T47D (cell line): Measurements from ENCODE around the gene CENPF.

Source experiments
- DNase-seq, 2 experiments: peaks; one replicate each; pipeline versions ENCODE4 v3.0.0 to v3.0.0-alpha.2; 2011 to 2012; ENCODE audit warnings: low read depth in 1 of 2, low spot score in 1 of 2
- JUND ChIP-seq: IDR thresholded peaks from 2 replicates; pipeline ENCODE4 v1.6.1; 2012; ENCODE audit warnings: low read depth
- in situ Hi-C: cut with HindIII; loops from 2 replicates; pipeline ENCODE4 v1.10.0; 2016; ENCODE audit warnings: low sequenced_read_pairs, low pct_unique_long_range_greater_than_20kb

CENPF gene

DNA sequence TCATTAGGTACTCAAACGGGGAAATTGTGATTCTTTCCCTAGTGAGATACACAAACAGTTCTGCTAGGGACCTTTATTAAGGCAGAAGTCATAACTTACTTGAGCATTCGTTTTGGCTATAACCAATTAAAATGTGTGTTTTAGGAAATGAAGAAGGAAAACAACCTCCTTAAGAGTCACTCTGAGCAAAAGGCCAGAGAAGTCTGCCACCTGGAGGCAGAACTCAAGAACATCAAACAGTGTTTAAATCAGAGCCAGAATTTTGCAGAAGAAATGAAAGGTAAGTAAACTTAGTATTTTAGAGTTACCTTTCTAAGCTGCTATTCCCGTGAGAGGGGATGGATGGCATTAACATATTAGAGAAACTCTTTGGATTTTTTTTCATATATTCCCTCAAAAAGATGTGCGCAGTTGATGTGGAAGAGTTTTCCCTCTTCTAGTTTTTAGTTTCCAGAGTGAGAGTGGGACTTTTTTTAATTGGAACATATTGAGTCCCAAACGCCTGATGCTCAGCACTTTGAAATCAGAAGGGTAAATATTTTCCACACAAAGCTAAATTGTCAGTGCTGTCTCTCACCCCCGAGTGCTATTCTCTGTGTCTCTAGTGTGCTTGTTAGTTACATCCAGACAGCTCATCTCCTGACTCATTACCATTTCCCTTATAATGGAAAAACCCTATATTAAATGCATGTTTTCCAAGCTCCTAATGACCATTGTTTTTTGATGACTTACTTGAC is 34.9 kb downstream of the CENPF start:
- TF ChIP-seq JUND, result no peak
- peak in 1 of 2 experiments; percentile 35 for DNase-seq
- in situ Hi-C loops, result no loop called here

DNA sequence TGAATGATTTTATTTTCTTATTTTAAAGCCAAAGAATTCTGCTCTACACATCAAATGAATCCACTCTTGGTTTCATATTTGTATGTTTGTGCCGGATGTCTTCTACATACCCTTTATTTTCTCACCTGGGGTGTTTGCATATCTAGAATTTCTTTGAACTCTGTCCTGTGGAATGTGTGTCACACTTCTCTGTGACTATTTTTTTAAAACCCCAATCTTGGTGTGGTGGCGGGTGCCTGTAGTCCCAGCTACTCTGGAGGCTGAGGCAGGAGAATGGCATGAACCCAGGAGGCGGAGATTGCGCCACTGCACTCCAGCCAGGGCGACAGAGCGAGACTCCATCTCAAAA is 35.4 kb downstream of the CENPF start:
- in situ Hi-C loops, result no loop called here
- TF ChIP-seq JUND, result no peak
- no peak for DNase-seq

DNA sequence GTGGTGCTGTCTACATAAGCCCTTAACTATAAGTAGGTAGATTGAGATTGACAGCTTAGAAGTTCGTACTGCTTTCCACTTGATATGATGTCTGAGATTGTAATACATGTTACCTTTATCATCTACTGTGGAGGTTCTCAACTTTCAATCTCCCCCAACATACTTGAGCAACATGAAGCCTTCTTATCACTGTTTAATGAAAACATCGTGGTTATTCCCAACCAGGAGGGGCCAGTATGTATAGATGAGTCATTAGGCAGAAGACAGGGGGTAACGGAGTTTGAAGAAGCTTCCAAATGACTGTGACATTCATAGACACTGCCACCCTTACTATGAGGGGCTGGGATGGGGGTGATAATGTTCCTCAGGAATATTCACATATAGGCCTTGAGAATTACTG is 36.0 kb downstream of the CENPF start:
- in situ Hi-C loops, result no loop called here
- DNase-seq, result no peak
- TF ChIP-seq JUND, result no peak

DNA sequence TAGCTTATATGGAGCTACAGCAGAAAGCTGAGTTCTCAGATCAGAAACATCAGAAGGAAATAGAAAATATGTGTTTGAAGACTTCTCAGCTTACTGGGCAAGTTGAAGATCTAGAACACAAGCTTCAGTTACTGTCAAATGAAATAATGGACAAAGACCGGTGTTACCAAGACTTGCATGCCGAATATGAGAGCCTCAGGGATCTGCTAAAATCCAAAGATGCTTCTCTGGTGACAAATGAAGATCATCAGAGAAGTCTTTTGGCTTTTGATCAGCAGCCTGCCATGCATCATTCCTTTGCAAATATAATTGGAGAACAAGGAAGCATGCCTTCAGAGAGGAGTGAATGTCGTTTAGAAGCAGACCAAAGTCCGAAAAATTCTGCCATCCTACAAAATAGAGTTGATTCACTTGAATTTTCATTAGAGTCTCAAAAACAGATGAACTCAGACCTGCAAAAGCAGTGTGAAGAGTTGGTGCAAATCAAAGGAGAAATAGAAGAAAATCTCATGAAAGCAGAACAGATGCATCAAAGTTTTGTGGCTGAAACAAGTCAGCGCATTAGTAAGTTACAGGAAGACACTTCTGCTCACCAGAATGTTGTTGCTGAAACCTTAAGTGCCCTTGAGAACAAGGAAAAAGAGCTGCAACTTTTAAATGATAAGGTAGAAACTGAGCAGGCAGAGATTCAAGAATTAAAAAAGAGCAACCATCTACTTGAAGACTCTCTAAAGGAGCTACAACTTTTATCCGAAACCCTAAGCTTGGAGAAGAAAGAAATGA is 37.6 kb downstream of the CENPF start:
- no peak for DNase-seq
- in situ Hi-C loops, result no loop called here

DNA sequence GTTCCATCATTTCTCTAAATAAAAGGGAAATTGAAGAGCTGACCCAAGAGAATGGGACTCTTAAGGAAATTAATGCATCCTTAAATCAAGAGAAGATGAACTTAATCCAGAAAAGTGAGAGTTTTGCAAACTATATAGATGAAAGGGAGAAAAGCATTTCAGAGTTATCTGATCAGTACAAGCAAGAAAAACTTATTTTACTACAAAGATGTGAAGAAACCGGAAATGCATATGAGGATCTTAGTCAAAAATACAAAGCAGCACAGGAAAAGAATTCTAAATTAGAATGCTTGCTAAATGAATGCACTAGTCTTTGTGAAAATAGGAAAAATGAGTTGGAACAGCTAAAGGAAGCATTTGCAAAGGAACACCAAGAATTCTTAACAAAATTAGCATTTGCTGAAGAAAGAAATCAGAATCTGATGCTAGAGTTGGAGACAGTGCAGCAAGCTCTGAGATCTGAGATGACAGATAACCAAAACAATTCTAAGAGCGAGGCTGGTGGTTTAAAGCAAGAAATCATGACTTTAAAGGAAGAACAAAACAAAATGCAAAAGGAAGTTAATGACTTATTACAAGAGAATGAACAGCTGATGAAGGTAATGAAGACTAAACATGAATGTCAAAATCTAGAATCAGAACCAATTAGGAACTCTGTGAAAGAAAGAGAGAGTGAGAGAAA is 38.4 kb downstream of the CENPF start:
- no peak for TF ChIP-seq JUND
- no peak for DNase-seq
- in situ Hi-C loops, result no loop called here

More for the DNA sequence above, 37.6 kb downstream of the CENPF start:
- TF ChIP-seq JUND, result no peak

DNA sequence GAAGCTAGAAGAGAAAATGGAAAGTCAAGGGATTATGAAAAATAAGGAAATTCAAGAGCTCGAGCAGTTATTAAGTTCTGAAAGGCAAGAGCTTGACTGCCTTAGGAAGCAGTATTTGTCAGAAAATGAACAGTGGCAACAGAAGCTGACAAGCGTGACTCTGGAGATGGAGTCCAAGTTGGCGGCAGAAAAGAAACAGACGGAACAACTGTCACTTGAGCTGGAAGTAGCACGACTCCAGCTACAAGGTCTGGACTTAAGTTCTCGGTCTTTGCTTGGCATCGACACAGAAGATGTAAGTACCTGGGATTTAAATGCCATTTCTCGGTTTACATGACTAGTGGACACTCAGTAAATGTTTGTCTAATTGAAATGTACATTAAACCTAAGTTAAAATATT is 40.0 kb downstream of the CENPF start:
- no peak for DNase-seq
- in situ Hi-C loops, result no loop called here
- no peak for TF ChIP-seq JUND

DNA sequence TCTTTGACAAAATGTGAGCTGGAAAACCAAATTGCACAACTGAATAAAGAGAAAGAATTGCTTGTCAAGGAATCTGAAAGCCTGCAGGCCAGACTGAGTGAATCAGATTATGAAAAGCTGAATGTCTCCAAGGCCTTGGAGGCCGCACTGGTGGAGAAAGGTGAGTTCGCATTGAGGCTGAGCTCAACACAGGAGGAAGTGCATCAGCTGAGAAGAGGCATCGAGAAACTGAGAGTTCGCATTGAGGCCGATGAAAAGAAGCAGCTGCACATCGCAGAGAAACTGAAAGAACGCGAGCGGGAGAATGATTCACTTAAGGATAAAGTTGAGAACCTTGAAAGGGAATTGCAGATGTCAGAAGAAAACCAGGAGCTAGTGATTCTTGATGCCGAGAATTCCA is 42.7 kb downstream of the CENPF start:
- TF ChIP-seq JUND, result no peak
- no peak for DNase-seq

DNA sequence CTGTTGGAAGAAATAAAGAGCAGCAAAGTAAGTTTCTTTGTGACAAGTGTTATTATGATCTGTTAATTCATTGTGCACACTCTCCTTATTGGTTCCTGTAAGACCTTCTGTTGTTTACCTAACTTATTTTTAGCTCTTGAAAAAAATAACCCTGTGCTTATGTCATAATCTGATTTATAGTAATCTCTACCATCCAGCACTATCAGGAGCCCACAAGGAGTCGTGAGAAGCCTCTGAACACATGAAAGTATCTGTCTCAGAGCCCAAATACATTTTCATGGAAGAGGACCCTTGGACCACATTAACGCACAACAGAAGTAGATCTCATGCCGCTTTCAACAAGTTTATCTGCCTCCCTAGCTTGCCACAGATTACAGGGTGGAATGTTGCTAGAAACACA is 45.8 kb downstream of the CENPF start:
- no peak for TF ChIP-seq JUND
- in situ Hi-C loops, result no loop called here
- DNase-seq, result no peak

More for the DNA sequence above, 42.7 kb downstream of the CENPF start:
- in situ Hi-C loops, result no loop called here

DNA sequence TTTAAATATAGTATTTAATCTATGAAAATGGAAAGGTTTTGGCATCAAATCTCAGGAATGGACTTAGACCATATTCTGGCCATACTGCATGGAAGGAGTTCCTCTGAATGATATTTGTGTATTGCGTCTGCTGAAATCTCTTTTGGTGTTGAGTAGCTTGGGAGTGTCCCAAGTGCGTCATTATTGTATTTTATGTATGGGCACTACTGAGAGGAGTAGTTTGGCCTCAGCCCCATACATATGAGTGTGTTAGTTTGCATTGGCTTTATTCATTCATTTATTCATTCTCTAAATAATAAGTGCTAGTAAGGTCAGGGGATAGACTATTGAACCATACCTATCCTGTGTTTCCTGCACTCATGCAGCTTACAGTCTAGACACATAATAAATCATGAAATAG is 46.6 kb downstream of the CENPF start:
- DNase-seq, result no peak
- in situ Hi-C loops, result no loop called here
- no peak for TF ChIP-seq JUND

DNA sequence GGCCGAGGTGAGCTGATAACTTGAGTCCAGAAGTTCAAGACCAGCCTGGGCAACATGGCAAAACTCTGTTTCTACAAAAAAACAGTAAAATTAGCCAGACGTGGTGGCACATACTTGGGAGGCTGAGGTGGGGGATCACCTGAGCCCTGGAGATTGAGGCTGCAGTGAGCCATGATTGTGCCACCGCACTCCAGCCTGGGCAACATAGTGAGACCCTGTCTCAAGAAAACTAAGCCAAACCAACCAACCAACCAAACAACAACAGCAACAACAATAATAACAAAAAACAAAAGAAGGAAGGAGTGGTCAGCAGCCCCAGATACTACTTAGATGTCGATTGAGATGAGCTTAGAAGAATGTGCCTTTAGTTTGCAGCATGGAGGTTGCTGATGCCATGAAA is 47.7 kb downstream of the CENPF start:
- no peak for DNase-seq
- in situ Hi-C loops, result no loop called here
- TF ChIP-seq JUND, result no peak

DNA sequence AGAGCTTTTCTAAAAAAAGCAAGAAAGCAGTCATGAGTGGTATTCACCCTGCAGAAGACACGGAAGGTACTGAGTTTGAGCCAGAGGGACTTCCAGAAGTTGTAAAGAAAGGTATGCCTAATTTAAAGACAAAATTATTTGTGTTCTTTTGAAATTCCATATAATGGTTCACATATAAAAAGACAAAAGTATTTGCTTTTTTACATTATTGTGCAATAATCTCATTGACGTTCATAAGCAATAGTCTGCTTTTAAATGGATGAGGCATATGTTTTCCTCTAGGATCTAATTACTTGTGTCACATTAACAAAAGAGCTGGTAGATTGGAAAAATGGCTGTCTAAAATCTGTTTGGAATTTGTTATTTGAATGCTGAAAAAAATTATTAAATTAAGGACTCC is 54.3 kb downstream of the CENPF start:
- TF ChIP-seq JUND, result no peak
- no peak for DNase-seq
- in situ Hi-C loops, result no loop called here

DNA sequence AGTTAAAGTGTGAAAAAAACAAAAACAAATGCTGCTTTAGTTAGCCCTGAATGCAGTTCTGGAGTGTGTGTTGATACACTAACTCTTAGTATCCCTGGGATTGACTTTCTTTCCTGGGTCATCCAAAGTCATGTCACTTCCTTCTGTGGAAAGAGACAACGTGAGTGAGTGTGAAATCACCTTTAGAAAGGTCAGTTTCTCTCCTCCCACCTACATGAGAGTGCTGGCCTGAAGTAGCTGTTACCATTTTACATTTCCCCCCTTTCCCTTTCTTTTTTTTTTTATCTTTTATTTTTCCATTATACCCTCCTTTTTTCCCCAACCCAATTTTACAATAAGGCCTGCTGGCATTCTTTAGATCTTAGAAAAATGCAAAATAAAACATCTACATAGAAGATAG is 55.2 kb downstream of the CENPF start:
- no peak for DNase-seq
- in situ Hi-C loops, result no loop called here
- TF ChIP-seq JUND, result no peak

DNA sequence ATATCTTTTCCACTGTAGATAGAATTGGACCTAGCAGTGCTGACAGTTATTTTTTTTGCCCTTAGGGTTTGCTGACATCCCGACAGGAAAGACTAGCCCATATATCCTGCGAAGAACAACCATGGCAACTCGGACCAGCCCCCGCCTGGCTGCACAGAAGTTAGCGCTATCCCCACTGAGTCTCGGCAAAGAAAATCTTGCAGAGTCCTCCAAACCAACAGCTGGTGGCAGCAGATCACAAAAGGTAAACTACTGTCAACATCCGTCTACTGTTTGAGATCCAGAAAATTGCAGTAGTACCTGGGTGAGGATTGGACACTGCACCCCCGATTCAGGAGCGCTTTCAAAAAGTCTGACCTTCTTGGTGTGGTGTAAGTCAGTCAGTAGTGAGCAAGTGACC is 55.8 kb downstream of the CENPF start:
- no peak for TF ChIP-seq JUND
- DNase-seq, result peak in 1 of 2 experiments; percentile 90
- in situ Hi-C loops, result no loop called here
